ENCODE measurements around the gene PDE9A.

DNA sequence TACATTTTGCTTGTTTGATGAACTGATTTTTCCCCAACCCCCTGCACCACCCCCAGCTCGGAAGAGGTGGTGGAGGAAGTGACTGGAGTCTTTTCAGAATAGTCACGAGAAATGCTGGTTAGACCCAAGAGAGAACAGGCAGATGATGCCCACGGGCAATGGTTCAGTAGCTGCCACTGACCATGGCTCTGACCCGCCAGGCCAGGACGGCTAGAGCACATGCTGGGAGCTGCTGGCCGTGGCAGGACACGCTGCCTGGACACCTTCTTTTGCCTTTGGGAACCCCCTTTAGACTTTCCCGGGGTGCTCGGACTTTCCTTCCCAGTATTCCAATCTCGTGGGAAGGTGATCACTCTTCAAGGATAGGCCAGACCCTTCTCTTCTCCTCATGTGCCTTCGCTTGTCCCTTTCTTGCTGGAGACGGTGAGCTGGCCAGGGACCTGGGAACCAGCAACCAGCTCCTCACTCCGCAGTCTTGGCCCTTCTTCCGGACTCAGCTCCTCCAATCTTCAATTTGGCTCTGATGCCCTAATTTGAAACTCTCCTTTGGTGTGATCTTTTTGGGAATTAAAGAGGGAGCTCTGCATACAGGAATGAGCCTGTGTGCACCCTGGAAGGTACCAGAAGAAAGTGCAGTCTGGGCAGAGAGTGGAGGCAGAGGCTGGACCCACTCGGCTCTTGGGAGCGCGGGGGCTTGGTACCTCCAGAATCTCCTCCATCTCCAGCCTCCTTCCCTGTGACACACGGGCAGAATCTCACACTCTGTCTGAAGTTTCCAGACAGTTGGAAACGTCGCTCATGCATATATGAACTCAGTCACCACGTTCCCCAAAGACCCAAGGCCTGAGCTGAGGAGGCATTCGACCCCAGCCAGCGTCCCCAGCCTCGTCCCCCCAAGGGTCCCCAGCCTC is 4.0 kb upstream of the PDE9A start:
- TF ChIP-seq, protein P1, sequence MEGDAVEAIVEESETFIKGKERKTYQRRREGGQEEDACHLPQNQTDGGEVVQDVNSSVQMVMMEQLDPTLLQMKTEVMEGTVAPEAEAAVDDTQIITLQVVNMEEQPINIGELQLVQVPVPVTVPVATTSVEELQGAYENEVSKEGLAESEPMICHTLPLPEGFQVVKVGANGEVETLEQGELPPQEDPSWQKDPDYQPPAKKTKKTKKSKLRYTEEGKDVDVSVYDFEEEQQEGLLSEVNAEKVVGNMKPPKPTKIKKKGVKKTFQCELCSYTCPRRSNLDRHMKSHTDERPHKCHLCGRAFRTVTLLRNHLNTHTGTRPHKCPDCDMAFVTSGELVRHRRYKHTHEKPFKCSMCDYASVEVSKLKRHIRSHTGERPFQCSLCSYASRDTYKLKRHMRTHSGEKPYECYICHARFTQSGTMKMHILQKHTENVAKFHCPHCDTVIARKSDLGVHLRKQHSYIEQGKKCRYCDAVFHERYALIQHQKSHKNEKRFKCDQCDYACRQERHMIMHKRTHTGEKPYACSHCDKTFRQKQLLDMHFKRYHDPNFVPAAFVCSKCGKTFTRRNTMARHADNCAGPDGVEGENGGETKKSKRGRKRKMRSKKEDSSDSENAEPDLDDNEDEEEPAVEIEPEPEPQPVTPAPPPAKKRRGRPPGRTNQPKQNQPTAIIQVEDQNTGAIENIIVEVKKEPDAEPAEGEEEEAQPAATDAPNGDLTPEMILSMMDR (IDR thresholded peaks at IDR 0.05) = no peak
- TF ChIP-seq POLR2A (IDR thresholded peaks at IDR 0.05) = no peak
